ENCODE results near the gene CPA3.

The CPA3 gene

GRCh38 chr3:148866261-148866660, 1.2 kb downstream of the CPA3 start:
- Histone ChIP-seq H3K4me3 (ENCODE audit: low read depth, low read length) (no peak overlapping the region), H3K27ac (ENCODE audit: extremely low read depth, low read depth, low read length) (no peak overlapping the region), H3K36me3 (ENCODE audit: control insufficient read depth in 2 of 2, insufficient read depth in 1 of 2, low read length in 2 of 2) (no peaks in the 10 kb centered on the region), H3K9me3 (ENCODE audit: control insufficient read depth, insufficient read depth, low read depth, low read length) (no peaks in the 10 kb centered on the region), H3K4me1 (ENCODE audit: control insufficient read depth, insufficient read depth, low read length) (no peaks in the 10 kb centered on the region)
- TF ChIP-seq, protein P1, sequence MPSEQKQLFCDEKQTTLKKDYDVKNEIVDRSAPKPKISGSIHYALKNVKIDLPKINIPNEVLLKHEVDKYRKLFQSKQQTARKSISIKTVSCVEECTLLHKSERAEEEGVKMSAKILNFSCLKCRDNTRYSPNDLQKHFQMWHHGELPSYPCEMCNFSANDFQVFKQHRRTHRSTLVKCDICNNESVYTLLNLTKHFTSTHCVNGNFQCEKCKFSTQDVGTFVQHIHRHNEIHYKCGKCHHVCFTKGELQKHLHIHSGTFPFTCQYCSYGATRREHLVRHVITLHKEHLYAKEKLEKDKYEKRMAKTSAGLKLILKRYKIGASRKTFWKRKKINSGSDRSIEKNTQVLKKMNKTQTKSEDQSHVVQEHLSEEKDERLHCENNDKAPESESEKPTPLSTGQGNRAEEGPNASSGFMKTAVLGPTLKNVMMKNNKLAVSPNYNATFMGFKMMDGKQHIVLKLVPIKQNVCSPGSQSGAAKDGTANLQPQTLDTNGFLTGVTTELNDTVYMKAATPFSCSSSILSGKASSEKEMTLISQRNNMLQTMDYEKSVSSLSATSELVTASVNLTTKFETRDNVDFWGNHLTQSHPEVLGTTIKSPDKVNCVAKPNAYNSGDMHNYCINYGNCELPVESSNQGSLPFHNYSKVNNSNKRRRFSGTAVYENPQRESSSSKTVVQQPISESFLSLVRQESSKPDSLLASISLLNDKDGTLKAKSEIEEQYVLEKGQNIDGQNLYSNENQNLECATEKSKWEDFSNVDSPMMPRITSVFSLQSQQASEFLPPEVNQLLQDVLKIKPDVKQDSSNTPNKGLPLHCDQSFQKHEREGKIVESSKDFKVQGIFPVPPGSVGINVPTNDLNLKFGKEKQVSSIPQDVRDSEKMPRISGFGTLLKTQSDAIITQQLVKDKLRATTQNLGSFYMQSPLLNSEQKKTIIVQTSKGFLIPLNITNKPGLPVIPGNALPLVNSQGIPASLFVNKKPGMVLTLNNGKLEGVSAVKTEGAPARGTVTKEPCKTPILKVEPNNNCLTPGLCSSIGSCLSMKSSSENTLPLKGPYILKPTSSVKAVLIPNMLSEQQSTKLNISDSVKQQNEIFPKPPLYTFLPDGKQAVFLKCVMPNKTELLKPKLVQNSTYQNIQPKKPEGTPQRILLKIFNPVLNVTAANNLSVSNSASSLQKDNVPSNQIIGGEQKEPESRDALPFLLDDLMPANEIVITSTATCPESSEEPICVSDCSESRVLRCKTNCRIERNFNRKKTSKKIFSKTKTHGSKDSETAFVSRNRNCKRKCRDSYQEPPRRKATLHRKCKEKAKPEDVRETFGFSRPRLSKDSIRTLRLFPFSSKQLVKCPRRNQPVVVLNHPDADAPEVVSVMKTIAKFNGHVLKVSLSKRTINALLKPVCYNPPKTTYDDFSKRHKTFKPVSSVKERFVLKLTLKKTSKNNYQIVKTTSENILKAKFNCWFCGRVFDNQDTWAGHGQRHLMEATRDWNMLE (tag by site-specific recombination; conservative IDR thresholded peaks at IDR 0.05; ENCODE audit: low read depth) = no peak
- TF ChIP-seq, protein P2, sequence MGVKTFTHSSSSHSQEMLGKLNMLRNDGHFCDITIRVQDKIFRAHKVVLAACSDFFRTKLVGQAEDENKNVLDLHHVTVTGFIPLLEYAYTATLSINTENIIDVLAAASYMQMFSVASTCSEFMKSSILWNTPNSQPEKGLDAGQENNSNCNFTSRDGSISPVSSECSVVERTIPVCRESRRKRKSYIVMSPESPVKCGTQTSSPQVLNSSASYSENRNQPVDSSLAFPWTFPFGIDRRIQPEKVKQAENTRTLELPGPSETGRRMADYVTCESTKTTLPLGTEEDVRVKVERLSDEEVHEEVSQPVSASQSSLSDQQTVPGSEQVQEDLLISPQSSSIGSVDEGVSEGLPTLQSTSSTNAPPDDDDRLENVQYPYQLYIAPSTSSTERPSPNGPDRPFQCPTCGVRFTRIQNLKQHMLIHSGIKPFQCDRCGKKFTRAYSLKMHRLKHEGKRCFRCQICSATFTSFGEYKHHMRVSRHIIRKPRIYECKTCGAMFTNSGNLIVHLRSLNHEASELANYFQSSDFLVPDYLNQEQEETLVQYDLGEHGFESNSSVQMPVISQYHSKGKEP (tag by site-specific recombination; IDR thresholded peaks at IDR 0.05) = no peak
- POLR2A ChIA-PET = no interaction called here
- CTCF ChIA-PET = interaction anchor here (1.4 kb wide), 1 partner anchor 77 kb away, joined by 6 read pairs; no protein-coding TSS in a partner anchor

DNA sequence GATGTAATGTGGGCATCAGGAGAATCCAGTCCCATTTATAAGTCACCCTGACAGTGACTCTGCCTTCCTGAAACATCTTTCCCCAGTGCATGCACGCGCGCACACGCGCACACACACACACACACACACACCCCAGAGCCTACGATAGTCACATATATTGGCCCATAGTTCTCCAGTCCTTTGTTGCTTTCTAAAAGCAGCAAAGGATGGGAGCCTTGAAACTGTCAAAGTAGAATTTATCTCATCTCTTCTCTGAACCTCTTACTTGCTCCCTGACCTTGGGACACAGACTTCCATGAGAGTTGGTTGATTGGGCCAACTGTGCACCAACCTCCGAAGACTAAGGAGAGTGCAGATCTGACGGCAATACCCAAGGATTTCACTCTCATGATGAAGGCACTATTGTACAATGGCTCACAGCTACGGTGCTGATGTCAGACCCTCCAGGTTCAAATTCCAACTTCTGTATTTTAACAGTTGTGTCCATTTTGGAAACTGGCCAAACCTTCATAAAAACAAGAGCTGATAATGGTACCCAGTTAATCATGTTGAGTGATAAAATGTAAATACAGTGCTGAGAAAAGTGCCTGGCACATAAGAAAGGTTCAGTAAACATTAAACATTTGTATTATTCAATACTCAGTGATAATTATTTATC, 8.3 kb downstream of the CPA3 start:
- CTCF ChIA-PET = interaction anchor here (0.7 to 1.6 kb wide), 3 partner anchors 11 to 146 kb away, joined by 3 to 6 read pairs (median 3); no protein-coding TSS in a partner anchor
- no peaks in the 10 kb centered on the region for H3K36me3 ChIP-seq (ENCODE audit: control insufficient read depth in 2 of 2, insufficient read depth in 1 of 2, low read length in 2 of 2)
- POLR2A ChIA-PET = no interaction called here
- TF ChIP-seq CTCF (tag by site-specific recombination; IDR thresholded peaks at IDR 0.05) = no peak
- peak; percentile 94 for TF ChIP-seq PRDM4 (tag by site-specific recombination; IDR thresholded peaks at IDR 0.05)
- TF ChIP-seq ZNF701 (tag by site-specific recombination; IDR thresholded peaks at IDR 0.05) = no peak
- TF ChIP-seq ZNF777 (tag by site-specific recombination; IDR thresholded peaks at IDR 0.05; ENCODE audit: borderline replicate concordance) = no peak
- TF ChIP-seq ZNF335 (tag by site-specific recombination; conservative IDR thresholded peaks at IDR 0.05) = no peak
- TF ChIP-seq, protein P3, sequence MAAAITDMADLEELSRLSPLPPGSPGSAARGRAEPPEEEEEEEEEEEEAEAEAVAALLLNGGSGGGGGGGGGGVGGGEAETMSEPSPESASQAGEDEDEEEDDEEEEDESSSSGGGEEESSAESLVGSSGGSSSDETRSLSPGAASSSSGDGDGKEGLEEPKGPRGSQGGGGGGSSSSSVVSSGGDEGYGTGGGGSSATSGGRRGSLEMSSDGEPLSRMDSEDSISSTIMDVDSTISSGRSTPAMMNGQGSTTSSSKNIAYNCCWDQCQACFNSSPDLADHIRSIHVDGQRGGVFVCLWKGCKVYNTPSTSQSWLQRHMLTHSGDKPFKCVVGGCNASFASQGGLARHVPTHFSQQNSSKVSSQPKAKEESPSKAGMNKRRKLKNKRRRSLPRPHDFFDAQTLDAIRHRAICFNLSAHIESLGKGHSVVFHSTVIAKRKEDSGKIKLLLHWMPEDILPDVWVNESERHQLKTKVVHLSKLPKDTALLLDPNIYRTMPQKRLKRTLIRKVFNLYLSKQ (tag by site-specific recombination; IDR thresholded peaks at IDR 0.05; ENCODE audit: borderline replicate concordance) = no peak
- TF ChIP-seq, protein P4, sequence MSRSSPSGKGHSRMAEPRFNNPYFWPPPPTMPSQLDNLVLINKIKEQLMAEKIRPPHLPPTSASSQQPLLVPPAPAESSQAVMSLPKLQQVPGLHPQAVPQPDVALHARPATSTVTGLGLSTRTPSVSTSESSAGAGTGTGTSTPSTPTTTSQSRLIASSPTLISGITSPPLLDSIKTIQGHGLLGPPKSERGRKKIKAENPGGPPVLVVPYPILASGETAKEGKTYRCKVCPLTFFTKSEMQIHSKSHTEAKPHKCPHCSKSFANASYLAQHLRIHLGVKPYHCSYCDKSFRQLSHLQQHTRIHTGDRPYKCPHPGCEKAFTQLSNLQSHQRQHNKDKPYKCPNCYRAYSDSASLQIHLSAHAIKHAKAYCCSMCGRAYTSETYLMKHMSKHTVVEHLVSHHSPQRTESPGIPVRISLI (tag by site-specific recombination; IDR thresholded peaks at IDR 0.05) = no peak
- no peak for TF ChIP-seq ZNF311 (tag by site-specific recombination; IDR thresholded peaks at IDR 0.05; ENCODE audit: borderline replicate concordance)
- TF ChIP-seq FEZF1 (tag by site-specific recombination; IDR thresholded peaks at IDR 0.05) = peak; percentile 27; the same call in 1 of the 2 replicates
- no peak for TF ChIP-seq SETDB1 (IDR thresholded peaks at IDR 0.05; ENCODE audit: insufficient read length, low read length)
- TF ChIP-seq, protein P5, sequence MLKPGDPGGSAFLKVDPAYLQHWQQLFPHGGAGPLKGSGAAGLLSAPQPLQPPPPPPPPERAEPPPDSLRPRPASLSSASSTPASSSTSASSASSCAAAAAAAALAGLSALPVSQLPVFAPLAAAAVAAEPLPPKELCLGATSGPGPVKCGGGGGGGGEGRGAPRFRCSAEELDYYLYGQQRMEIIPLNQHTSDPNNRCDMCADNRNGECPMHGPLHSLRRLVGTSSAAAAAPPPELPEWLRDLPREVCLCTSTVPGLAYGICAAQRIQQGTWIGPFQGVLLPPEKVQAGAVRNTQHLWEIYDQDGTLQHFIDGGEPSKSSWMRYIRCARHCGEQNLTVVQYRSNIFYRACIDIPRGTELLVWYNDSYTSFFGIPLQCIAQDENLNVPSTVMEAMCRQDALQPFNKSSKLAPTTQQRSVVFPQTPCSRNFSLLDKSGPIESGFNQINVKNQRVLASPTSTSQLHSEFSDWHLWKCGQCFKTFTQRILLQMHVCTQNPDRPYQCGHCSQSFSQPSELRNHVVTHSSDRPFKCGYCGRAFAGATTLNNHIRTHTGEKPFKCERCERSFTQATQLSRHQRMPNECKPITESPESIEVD (tag by site-specific recombination; IDR thresholded peaks at IDR 0.05) = no peak; the same call in 1 of the 2 replicates
- no peak for TF ChIP-seq ZSCAN4 (tag by site-specific recombination; IDR thresholded peaks at IDR 0.05)
- 0 out of 2 replicates have a peak, but pooled peaks have one; percentile 30 for TF ChIP-seq ZNF10 (tag by site-specific recombination; IDR thresholded peaks at IDR 0.05)

More for the DNA sequence above, 8.3 kb downstream of the CPA3 start:
- Histone ChIP-seq H3K27ac (ENCODE audit: extremely low read depth, low read depth, low read length) (no peak overlapping the region), H3K9me3 (ENCODE audit: control insufficient read depth, insufficient read depth, low read depth, low read length) (no peaks in the 10 kb centered on the region), H3K4me1 (ENCODE audit: control insufficient read depth, insufficient read depth, low read length) (peaks cover 5% of the 10 kb centered on the region; the same call in 1 of the 2 replicates), H3K4me3 (ENCODE audit: low read depth, low read length) (no peak overlapping the region)
